ENCODE data around the gene CARD8.

- TF ChIP-seq CTCF (IDR thresholded peaks at IDR 0.05) (no peak), OVOL2 (CRISPR knock-in tag; IDR thresholded peaks at IDR 0.05; ENCODE audit: borderline replicate concordance) (no peak), PREB (CRISPR knock-in tag; IDR thresholded peaks at IDR 0.05; ENCODE audit: borderline replicate concordance) (no peak), SP1 (CRISPR knock-in tag; conservative IDR thresholded peaks at IDR 0.05) (no peak)
Measured at GRCh38 chr19:48287748-48288147, 32.0 kb upstream of the CARD8 start.
